ENCODE measurements around the gene GPC5.

Gene GPC5

DNA sequence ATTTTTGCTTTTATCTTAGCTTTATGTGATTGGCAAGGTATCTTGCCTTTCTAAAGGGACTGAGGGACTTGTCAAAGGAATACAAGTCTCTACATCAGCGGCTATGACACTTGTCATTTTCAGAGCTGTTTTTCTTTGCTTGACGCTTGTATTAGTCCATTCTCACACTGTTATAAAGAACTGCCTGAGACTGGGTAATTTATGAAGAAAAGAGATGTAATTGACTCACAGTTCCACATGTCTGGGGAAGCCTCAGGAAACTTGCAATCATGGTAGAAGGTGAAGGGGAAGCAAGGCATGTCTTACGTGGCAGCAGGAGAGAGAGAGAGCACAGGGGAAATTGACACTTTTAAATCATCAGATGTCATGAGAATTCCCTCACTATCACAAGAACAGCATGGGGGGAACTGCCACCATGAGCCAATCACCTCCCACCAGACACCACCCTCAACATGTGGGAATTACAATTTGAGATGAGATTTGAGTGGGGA is 128.2 kb downstream of the GPC5 start:
- Histone ChIP-seq H3K4me3 (ENCODE audit: low read length) (no peak overlapping the region), H2AFZ (ENCODE audit: low read depth, low read length) (no peak overlapping the region), H3K9ac (ENCODE audit: low read length) (no peak overlapping the region), H3K27ac (ENCODE audit: low read length) (no peak overlapping the region), H4K20me1 (ENCODE audit: insufficient read depth, low read length) (no peaks in the 10 kb centered on the region), H3K27me3 (ENCODE audit: low read depth, low read length) (no peaks in the 10 kb centered on the region), H3K36me3 (replicated peaks; ENCODE audit: low read depth, low read length) (no peaks in the 10 kb centered on the region), H3K9me3 (ENCODE audit: insufficient read depth, low read length) (no peaks in the 10 kb centered on the region), H3K4me2 (ENCODE audit: low read length) (no peak overlapping the region), H3K4me1 (ENCODE audit: low read length) (no peaks in the 10 kb centered on the region), H3K79me2 (ENCODE audit: low read length) (no peaks in the 10 kb centered on the region)
- no peak for TF ChIP-seq EZH2phosphoT487 (IDR thresholded peaks at IDR 0.05; ENCODE audit: low read depth)
- TF ChIP-seq CTCF (IDR thresholded peaks at IDR 0.05; ENCODE audit: low read depth, low read length): no peak

GRCh38 chr13:91529739-91530482 is 131.5 kb downstream of the GPC5 start:
- no peaks in the 10 kb centered on the region for H4K20me1 ChIP-seq (ENCODE audit: insufficient read depth, low read length)
- H3K9ac ChIP-seq (ENCODE audit: low read length): no peak overlapping the region
- no peak for TF ChIP-seq EZH2phosphoT487 (IDR thresholded peaks at IDR 0.05; ENCODE audit: low read depth)
- no peak for TF ChIP-seq CTCF (IDR thresholded peaks at IDR 0.05; ENCODE audit: low read depth, low read length)
- H3K79me2 ChIP-seq (ENCODE audit: low read length): no peaks in the 10 kb centered on the region
- no peak overlapping the region for H3K4me3 ChIP-seq (ENCODE audit: low read length)
- no peak overlapping the region for H2AFZ ChIP-seq (ENCODE audit: low read depth, low read length)
- H3K4me2 ChIP-seq (ENCODE audit: low read length): no peak overlapping the region
- no peaks in the 10 kb centered on the region for H3K4me1 ChIP-seq (ENCODE audit: low read length)
- H3K36me3 ChIP-seq (replicated peaks; ENCODE audit: low read depth, low read length): no peaks in the 10 kb centered on the region
- H3K27ac ChIP-seq (ENCODE audit: low read length): no peak overlapping the region
- H3K9me3 ChIP-seq (ENCODE audit: insufficient read depth, low read length): no peaks in the 10 kb centered on the region
- H3K27me3 ChIP-seq (ENCODE audit: low read depth, low read length): no peaks in the 10 kb centered on the region

GRCh38 chr13:91531646-91532045 is 133.2 kb downstream of the GPC5 start:
- no peaks in the 10 kb centered on the region for H4K20me1 ChIP-seq (ENCODE audit: insufficient read depth, low read length)
- H3K27me3 ChIP-seq (ENCODE audit: low read depth, low read length): no peaks in the 10 kb centered on the region
- H3K79me2 ChIP-seq (ENCODE audit: low read length): no peaks in the 10 kb centered on the region
- H3K4me1 ChIP-seq (ENCODE audit: low read length): no peaks in the 10 kb centered on the region
- TF ChIP-seq EZH2phosphoT487 (IDR thresholded peaks at IDR 0.05; ENCODE audit: low read depth) (no peak), CTCF (IDR thresholded peaks at IDR 0.05; ENCODE audit: low read depth, low read length) (no peak)
- no peak overlapping the region for H3K27ac ChIP-seq (ENCODE audit: low read length)
- H3K4me2 ChIP-seq (ENCODE audit: low read length): no peak overlapping the region
- H2AFZ ChIP-seq (ENCODE audit: low read depth, low read length): no peak overlapping the region
- H3K36me3 ChIP-seq (replicated peaks; ENCODE audit: low read depth, low read length): no peaks in the 10 kb centered on the region
- no peaks in the 10 kb centered on the region for H3K9me3 ChIP-seq (ENCODE audit: insufficient read depth, low read length)
- H3K9ac ChIP-seq (ENCODE audit: low read length): no peak overlapping the region
- no peak overlapping the region for H3K4me3 ChIP-seq (ENCODE audit: low read length)

DNA sequence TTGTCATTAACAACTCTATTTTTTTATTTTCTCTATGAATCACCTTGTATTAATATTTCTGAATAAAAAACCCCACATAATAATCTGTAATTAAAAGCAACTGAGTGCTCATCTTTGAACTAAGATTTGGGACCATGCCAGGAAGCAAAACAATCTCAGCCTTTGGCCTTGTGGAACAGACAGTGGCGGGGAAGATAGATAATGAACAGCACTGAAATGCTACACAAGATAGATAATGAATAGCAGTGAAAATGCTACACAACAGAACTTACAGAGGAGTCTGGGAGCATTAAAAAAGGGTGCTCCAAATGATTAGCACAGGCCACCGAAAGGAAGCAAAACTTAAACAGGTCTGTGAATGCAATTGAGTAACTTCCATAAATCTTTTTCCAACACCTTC is 134.9 kb downstream of the GPC5 start:
- Histone ChIP-seq H4K20me1 (ENCODE audit: insufficient read depth, low read length) (no peaks in the 10 kb centered on the region), H3K4me3 (ENCODE audit: low read length) (no peak overlapping the region), H3K36me3 (replicated peaks; ENCODE audit: low read depth, low read length) (no peaks in the 10 kb centered on the region), H3K4me1 (ENCODE audit: low read length) (no peaks in the 10 kb centered on the region), H3K4me2 (ENCODE audit: low read length) (no peak overlapping the region), H3K27me3 (ENCODE audit: low read depth, low read length) (no peaks in the 10 kb centered on the region), H3K79me2 (ENCODE audit: low read length) (no peaks in the 10 kb centered on the region), H3K27ac (ENCODE audit: low read length) (no peak overlapping the region), H3K9me3 (ENCODE audit: insufficient read depth, low read length) (no peaks in the 10 kb centered on the region), H3K9ac (ENCODE audit: low read length) (no peak overlapping the region), H2AFZ (ENCODE audit: low read depth, low read length) (no peak overlapping the region)
- TF ChIP-seq CTCF (IDR thresholded peaks at IDR 0.05; ENCODE audit: low read depth, low read length) (no peak), EZH2phosphoT487 (IDR thresholded peaks at IDR 0.05; ENCODE audit: low read depth) (no peak)

All from OCI-LY3 (cell line).